HuH-7 (cell line): ENCODE results near the gene CLEC16A.

Source experiments
- DNase-seq: peaks from one replicate; pipeline ENCODE4 v3.0.0; 2011; ENCODE audit warnings: low spot score

The CLEC16A gene

DNA sequence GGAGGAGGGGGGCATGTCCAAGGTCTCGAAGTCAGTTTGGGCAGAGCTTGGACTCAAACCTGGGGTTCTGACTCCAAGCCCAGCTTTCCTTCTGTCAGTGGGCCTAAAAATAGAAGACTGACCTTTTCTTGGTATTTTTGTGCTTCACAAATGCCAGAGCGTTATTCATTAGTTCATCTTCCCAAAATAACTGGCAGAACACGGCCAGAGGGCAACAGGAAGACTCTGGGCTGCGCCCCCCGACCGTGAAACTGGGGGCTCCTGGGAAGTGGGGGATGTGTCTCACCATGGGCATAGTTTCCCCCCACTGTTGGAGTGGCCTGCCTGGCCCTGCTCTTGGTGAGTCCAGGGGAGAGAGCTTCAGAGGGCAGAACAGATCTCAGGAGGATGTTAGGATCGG, 217.6 kb downstream of the CLEC16A start:
- no peak for DNase-seq

DNA sequence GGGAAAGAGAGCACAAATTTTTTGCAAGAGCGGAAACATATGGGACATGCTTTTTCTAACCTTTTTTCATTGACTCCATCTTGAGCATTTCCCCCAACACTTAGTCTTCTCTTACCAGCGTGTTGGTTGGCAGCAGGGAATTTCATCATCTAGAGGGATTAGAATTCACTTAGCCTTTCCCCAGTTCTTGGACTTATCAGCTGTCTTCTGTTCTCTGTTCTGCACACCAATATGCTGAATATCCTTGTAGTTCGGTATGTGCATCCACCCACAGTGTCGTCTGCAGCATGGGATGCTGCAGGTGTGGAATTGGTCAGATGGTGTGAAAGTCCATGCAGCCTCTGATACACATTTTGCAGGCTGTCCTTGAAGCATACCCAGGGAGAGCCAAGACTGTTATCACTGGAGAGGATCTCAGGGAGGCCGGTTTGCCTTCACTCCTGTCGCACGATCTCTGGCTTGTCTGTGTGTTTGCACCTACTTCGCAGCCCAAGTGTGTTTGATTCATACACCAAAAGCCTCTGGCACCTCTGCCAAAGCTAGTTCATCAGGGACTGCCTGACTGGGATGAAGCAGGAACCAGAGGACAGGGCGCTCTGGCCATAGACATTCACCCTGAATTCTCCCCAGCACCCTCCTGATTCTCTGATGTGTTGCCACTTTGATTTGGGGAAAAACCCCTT, 218.4 kb downstream of the CLEC16A start:
- DNase-seq, result no peak

DNA sequence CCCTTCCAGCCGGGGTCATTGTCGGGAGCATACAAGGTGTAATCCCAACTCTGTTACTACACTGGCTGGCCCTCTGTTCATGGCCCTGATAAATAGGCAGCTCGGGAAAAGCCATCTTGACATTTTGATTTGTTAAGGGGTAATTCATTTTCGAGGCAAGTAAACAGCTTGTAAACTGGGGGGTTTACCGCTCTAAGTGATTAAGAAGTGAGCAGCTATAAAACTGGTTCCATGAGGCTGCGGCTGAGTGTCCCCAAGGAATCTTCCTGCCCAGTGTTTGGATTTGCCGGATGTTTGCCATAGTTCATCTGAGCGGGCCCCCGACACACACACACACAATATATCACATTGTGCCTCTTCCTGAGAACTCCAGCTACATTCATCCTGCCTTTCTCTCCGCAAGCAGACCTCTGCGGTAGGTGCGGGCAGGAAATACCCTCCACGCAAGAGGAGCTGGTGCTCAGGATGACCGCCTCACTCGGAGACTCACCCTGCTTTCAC, 219.4 kb downstream of the CLEC16A start:
- DNase-seq, result no peak

DNA sequence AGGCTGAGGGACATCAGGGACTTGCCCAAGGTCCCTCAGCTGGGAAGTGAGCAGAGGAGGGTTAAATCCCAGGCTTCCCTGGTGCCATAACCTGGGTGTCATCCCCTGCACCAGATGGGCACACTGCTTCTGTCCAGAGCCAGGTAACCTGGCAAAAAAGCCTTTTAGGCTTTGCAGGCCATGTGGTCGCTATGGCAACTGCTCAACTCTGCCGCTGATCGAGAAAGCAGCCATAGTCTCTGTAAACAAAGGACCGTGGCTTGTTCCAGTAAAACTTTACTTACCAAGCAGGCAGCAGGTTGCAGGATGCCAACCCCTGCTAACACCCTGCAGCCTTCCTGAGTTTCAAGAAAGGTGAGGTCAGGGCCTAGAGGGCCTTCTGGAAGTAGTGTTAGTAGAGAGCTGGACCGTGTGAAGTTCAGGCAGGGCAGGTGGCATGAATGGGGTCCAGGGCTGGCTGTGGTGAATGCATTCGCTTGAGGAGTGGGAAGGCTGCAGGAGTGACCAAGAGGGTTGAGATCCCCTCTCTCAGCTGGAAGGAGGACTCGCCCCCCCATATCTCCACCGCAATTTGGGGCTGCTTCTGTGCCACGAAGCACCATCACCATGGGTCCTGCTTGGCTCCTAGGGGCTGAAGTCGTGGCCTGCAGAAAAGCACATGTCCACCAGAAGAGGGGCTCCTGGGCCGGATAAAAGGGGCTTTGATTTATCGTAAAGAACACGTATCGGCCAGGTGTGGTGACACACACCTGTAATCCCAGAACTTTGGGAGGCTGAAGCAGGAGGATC, 220.3 kb downstream of the CLEC16A start:
- no peak for DNase-seq

DNA sequence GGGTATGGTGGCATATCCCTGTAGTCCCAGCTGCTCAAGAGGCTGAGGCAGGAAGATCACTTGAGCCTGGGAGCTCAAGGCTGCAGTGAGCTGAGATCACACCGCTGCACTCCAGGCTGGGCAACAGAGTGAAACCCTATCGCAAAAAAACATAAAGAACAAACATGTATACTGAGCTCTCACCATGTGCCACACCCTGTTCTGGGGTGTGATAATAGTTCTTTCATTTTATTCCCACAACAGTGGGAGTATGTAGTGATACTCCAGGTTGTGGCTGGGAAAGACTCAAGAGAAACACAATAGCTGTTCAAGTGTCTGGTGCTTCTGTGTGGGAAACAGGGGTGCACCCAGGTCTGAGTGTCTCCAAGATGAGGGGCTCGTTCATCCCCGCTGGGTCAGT, 221.0 kb downstream of the CLEC16A start:
- DNase-seq, result no peak

DNA sequence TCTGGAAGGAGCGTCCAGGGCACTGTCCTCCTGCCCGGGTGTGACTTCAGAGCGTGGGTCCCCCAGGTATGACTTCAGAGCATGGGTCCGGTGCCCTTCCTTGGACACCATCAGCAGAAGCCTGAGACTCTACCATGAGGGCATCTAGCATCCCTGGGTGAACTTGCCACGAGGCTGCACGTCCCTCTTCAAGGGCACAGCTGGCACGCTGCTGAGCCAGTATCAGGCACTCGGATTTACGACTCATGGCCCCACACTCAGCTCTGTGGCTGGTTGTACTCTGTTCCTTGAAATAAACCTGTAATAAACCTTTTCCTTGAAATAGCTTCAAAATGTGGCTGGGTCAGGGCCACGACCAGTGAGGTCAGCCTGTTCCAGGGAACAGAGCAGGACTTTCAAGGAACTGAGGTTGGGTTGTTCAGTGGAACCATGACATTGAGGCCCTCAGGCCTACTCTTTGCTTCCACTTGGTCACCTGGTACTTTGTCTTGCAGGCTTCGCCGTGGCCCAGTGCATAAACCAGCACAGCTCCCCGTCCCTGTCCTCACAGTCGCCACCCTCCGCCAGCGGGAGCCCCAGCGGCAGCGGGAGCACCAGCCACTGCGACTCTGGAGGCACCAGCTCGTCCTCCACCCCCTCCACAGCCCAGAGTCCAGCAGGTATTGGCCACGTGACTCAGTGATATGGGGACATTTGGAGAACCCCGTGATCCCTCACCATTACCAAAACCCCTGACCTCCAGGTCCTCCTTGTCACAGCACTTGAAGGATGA, 221.7 kb downstream of the CLEC16A start:
- DNase-seq, result no peak

DNA sequence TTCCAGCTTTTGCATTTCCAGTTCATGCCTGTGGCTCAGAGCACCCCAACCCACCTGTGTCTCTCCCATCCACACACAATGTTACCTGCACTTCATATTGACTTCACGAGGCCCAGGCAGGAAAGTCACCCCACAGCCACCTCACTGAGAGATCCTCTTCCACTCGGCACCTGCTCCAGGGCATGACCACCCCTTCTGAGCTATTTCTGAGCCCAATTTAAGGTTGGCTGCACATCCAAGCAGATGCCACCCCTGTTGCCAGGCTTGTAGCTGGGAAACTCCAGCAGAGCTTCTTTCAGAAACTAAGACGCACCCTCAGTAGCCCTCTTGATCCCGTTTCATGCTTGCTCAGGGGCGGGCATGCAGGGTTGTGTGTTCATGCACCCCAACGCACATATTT, 223.2 kb downstream of the CLEC16A start:
- no peak for DNase-seq

DNA sequence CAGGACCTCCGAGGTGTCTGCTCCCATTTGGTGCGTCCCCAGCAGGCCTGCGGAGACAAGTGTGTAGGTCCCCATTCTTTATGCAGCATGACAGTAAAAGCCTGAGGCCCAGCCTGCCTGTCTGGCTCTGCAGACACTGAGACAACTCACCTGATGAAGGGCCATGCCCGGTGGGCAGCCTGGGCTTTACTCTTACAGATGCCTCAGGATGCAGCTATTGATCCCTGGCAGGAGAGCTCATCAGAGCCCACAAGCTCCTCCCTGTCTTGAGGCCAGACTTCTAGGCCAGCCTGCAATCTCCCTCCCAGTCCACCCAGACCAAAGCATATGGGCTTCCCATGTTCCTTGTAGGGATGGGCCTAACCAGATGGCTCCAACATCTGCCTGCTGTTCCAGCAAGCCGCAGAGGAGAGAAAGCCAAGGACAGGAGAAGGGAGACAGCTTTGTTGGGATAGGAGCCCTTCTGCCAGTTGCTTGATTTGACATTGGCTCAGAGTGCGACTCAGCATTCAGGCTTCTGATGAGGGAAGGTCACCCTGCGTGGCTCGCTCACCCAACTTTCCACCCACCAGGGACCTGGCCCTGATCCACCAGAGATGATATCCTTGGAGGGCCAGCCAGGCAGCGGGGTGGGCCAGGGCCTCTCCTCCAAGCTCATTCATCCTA, 224.2 kb downstream of the CLEC16A start:
- DNase-seq, result no peak

DNA sequence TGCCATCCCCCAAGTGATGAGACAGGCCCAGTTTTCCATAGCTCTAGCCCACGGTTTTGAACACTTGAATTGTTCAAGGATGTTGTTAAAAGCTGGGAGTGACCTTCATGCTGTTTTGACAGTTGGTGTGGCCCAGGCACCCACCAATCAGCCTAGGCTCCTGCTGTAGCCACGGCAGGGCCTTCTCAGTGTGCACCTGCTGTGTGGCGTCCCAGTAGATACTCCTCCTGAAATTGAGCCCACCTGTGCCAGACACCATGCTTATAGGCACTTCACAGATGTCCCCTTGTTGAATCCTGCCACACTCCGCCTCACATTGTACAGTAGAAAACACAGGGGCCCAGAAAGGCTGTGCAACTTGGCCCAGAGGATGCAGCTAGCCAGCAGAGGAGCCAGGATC, 225.3 kb downstream of the CLEC16A start:
- DNase-seq, result no peak

DNA sequence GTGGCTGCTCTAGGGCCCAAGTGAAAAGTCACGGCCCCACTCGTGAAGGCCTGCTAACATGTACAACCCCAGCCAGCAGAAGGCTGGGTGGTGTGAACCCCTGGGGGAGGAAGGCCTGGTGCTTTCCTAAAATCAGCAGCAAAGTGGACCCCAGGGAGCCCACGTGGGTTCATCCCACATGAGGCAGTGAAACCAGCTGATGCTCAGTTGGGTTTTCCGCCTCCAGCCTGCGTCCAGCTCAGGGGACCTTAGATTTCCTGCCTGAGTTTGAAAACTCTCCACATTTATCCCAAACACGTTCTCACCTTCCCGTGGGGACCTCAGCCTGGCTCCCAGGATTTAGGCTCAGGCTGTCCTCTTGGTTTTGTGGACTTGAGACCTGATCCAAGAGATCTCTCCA, 225.8 kb downstream of the CLEC16A start:
- DNase-seq, result no peak

DNA sequence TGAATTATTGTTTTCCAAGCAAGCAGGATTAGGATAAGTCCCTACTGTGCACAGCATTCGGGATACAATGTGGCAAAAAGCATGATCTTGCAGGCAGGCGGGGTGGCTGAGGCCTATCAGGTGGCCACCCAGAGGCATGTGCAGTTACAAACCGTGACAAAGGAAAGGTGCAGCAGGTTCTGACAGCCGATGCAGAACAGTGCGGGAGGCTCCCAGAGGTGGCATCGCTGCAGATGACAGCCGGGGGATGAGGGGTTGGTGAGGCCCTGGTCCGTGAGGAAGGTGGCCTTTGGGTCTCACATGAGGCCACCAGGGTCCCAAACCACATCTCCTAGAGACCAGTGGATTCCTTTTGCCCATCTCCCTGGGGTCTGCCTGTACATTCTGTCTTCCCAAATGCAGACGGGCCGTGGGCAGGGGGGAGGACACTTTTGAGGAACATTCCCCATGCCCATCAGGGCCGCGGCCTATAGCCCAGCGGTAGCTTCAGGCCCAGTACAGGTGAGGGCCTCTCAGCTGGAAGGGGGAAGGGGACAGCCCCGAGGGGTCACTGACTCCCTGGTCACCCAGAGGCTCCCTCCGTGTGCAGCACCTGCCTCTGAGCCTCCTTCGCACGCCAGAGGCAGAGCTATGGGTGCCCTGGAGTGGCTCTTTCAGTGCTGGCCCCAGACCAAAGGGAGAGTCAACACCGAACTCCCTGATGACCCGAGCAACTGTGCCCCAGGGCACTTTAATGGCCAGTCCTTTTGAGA, 226.5 kb downstream of the CLEC16A start:
- DNase-seq, result no peak

DNA sequence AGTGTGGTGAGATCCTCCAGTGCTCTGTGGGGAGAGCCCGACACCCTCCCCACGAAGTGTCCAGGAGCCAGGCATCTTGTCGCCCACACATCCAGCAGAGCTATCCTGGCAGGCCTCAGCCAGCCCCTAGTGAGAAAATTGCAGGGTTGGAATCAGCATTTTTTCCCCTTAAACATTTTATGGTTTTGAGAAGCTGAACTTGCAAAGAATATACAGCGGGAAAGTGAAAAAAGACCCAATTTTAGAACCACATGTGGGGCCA, 227.0 kb downstream of the CLEC16A start:
- no peak for DNase-seq

DNA sequence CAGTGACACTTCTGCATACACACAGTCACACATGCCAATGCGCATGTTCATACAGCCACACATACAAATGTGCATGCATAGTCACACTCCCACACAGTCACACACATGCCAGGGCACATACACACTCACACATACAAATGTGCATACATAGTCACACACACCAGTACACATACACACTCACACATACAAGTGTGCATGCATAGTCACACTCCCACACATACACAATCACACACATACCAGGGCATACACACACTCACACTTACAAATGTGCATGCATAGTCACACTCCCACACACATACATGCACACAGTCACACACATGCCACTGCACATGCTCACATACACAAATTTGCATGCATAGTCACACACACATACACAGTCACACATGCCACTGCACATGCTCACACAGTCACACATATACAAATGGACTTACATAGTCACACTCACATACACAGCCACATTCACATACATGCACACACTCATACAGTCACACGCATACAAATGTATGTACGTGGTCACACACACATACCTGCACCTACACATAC, 227.5 kb downstream of the CLEC16A start:
- DNase-seq, result no peak

DNA sequence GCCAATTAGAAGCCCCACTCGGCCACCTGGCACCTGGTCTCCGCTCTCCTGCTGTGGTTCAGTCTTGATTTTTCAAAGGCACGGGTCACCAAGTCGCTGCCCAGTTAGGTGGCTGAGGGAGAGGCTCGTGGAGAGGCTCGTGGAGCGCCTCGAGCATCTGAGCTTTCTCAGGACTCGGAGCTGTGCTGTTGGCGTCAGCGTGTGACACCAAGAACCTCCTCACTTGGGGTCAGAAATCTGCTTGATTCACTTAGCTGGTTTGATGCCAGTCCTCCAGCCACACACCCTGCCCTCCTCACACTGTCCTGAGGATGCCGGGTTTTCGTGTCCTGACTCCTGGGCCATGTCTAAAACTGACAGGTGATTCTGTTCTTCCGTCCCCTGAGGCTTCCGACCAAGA, 229.1 kb downstream of the CLEC16A start:
- DNase-seq, result no peak

DNA sequence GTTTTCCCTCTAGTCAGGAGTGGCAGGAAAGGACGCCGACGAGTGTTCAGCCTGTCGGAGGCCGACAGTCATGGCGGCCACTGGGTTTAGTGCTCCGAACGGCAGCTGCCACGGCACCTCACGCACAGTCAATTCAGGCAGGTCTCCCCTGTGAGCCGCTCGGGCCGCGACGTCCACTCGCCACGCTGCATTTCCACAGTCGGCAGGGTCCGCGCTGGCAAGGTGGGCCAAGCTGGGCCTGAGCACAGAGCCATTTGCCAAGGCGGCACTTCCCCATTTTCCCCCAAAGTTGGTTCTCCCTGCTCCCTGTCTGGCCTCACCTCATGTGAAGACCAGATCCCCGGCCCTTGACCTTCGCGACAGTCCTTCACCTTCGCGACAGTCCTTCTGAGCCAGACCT, 229.8 kb downstream of the CLEC16A start:
- no peak for DNase-seq

DNA sequence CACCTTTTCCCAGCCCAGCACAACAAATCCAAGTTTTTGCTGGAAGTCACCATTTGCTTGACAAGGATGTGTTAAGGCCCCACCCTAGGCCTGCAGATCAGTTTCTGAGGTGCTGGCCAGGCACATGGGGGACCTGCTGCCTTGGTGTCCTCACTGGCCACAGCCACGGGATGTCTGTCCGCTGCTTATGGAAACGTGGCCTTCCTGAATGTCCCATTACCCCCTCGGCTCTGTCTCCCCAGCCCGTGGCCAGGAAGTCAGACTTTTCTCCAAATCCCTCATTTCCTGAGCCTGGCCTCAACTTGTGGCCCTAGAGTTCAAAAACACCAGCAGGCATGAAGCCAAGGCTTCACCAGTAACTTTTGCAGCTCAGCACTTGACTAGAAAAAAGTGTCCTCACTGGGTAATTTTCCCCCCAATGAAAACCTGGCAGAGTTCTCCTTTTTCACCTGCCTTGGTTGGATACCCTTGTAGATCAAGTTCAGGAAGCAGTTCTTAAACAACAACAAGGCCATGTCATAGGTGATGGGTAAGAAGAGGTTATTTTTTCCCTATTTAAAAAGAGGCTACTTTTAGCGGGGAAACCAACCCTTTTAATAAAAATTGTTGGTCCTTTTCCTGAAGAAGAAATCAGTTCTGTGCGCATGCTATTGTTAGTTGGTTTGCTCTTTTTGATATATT, 230.9 kb downstream of the CLEC16A start:
- DNase-seq, result no peak

DNA sequence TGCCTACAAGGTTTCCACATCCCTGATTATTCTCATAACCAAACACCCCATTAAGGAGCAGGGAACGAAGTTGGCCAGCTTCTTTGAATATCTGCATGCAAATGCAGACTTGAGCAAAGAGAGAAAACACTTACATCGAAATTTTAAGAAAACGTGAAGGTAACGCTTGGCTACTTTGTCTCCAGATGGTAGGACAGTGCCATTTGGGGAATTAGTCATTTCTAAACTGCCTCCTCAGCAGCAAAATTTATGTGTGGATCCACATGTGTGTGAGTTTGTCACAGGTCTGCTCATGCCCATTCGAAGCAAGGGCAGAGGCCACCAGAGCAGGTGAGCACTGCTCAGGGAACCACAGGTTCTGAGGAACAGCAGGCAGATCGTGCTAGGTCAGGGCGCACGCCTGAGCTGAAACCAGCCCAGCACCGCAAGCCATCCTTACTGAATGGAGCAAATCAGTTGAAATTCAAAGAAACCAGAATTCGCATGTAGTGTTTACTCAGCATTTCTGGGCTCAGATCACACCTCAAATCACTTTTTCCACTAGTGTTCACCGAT, 231.5 kb downstream of the CLEC16A start:
- DNase-seq, result no peak

DNA sequence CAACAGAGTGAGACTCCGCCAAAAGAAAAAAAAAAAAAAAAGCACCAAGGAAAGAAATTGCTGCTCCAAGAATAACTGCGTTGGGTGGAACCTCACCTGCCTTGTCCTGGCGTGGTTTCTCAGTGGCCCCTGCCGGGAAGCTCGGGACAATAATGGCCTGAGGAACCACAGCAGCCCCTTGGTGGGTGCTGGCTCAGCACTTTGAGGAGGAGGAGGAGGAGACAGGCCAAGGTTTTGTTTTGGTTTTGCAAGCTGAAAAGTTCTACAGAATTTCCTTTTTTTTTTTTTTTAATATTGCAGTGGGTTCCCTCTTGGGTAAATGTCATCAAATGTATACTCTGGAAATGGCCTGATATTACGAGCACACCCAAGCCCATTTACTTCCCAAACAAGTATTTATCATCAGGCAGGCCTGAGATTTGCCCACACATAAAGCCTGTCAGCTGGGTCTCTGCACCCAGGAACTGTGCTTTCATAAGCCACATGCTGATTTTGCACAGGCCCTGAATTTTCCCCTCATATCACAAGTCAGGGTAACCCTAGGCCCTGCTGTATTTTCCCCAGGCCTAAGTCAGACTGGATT, 233.3 kb downstream of the CLEC16A start:
- DNase-seq, result no peak

DNA sequence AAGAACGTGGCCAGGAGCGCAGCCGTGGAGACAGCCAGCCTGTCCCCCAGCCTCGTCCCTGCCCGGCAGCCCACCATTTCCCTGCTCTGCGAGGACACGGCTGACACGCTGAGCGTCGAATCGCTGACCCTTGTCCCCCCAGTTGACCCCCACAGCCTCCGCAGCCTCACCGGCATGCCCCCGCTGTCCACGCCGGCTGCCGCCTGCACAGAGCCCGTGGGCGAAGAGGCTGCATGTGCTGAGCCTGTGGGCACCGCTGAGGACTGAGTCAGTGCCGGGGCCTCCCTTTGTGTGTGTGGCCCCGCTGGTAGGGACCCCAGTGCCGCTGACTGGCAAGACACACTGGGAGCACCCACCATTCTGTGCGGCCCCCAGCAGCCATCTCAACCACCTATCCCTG, 234.1 kb downstream of the CLEC16A start:
- no peak for DNase-seq

DNA sequence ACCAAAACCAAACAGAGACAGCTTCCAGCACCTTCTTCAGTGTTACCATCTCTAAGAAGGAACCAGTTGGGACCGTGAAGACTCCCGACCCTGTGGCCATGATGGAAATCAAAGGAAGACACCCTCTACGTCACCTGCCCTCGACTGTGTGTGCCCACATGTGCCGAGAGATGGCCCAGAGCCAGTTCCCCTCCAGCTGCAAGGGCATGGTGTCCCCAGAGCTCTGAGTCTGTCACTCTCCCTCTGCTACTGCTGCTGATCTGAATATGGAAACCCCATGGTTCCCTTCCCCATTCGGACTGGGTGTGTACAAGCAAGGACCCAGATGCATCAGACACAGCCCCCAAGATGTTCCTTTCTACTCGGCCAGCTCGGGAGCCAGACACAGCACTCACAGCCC, 235.2 kb downstream of the CLEC16A start:
- DNase-seq, result no peak
